ENCODE measurements around the gene MVP. TPM values are rescaled to one million over a fixed set of nuclear protein-coding genes. Genes with fewer than 3 reads are reported as not detected.

Gene MVP
- polyA plus RNA-seq, 1 donor from 2014 or later = 2.5 TPM

- Histone ChIP-seq H3K4me3 (ENCODE audit: low read length) (no peak overlapping the region), H3K9ac (ENCODE audit: low read length) (no peak overlapping the region), H4K20me1 (ENCODE audit: insufficient read depth) (no peaks in the 10 kb centered on the region), H3K9me2 (ENCODE audit: insufficient read depth, low read length) (no peaks in the 10 kb centered on the region), H3K79me2 (replicated peaks; ENCODE audit: insufficient read depth, low read length) (no peaks in the 10 kb centered on the region), H3K9me3 (ENCODE audit: low read length) (no peaks in the 10 kb centered on the region), H3F3A (ENCODE audit: insufficient read depth, low read length, poor library complexity, severe bottlenecking) (no peaks in the 10 kb centered on the region), H3K27ac (ENCODE audit: low read length) (no peak overlapping the region), H3K27me3 (ENCODE audit: insufficient read depth, low read depth, low read length) (no peaks in the 10 kb centered on the region), H2AFZ (ENCODE audit: low read depth, low read length) (no peak overlapping the region), H3K36me3 (ENCODE audit: insufficient read depth, low read length) (no peaks in the 10 kb centered on the region), H3K4me2 (ENCODE audit: low read length) (no peak overlapping the region)
- TF ChIP-seq REST (IDR thresholded peaks at IDR 0.05; ENCODE audit: borderline replicate concordance) (no peak), EZH2 (IDR thresholded peaks at IDR 0.05; ENCODE audit: borderline replicate concordance, insufficient read depth, low read length, poor library complexity, severe bottlenecking) (no peak), RAD21 (conservative IDR thresholded peaks at IDR 0.05) (no peak), EP300 (conservative IDR thresholded peaks at IDR 0.05; ENCODE audit: poor library complexity, severe bottlenecking) (no peak), SMC3 (conservative IDR thresholded peaks at IDR 0.05; ENCODE audit: poor library complexity) (no peak), MXI1 (conservative IDR thresholded peaks at IDR 0.05; ENCODE audit: poor library complexity, severe bottlenecking) (no peak), TAF1 (IDR thresholded peaks at IDR 0.05; ENCODE audit: low read depth) (no peak), POLR2AphosphoS5 (IDR thresholded peaks at IDR 0.05) (no peak)
- TF ChIP-seq, protein P1, sequence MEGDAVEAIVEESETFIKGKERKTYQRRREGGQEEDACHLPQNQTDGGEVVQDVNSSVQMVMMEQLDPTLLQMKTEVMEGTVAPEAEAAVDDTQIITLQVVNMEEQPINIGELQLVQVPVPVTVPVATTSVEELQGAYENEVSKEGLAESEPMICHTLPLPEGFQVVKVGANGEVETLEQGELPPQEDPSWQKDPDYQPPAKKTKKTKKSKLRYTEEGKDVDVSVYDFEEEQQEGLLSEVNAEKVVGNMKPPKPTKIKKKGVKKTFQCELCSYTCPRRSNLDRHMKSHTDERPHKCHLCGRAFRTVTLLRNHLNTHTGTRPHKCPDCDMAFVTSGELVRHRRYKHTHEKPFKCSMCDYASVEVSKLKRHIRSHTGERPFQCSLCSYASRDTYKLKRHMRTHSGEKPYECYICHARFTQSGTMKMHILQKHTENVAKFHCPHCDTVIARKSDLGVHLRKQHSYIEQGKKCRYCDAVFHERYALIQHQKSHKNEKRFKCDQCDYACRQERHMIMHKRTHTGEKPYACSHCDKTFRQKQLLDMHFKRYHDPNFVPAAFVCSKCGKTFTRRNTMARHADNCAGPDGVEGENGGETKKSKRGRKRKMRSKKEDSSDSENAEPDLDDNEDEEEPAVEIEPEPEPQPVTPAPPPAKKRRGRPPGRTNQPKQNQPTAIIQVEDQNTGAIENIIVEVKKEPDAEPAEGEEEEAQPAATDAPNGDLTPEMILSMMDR (IDR thresholded peaks at IDR 0.05; ENCODE audit: poor library complexity, severe bottlenecking) = no peak
These were observed 23.7 kb downstream of the MVP start for GRCh38 chr16:29843931-29844330.

- Histone ChIP-seq H3K4me2 (ENCODE audit: low read length) (no peak overlapping the region), H3K4me3 (ENCODE audit: low read length) (no peak overlapping the region), H3K9ac (ENCODE audit: low read length) (no peak overlapping the region), H2AFZ (ENCODE audit: low read depth, low read length) (no peak overlapping the region), H3K27ac (ENCODE audit: low read length) (no peak overlapping the region), H3K79me2 (replicated peaks; ENCODE audit: insufficient read depth, low read length) (no peaks in the 10 kb centered on the region), H4K20me1 (ENCODE audit: insufficient read depth) (no peaks in the 10 kb centered on the region), H3K9me3 (ENCODE audit: low read length) (no peaks in the 10 kb centered on the region), H3F3A (ENCODE audit: insufficient read depth, low read length, poor library complexity, severe bottlenecking) (no peaks in the 10 kb centered on the region), H3K36me3 (ENCODE audit: insufficient read depth, low read length) (no peaks in the 10 kb centered on the region), H3K9me2 (ENCODE audit: insufficient read depth, low read length) (no peaks in the 10 kb centered on the region), H3K27me3 (ENCODE audit: insufficient read depth, low read depth, low read length) (no peaks in the 10 kb centered on the region)
- TF ChIP-seq SMC3 (conservative IDR thresholded peaks at IDR 0.05; ENCODE audit: poor library complexity) = no peak
- no peak for TF ChIP-seq TAF1 (IDR thresholded peaks at IDR 0.05; ENCODE audit: low read depth)
- no peak for TF ChIP-seq MXI1 (conservative IDR thresholded peaks at IDR 0.05; ENCODE audit: poor library complexity, severe bottlenecking)
These were observed 24.5 kb downstream of the MVP start for GRCh38 chr16:29844575-29845331.

Measured in neural cell (in vitro differentiated cells).